GM18870 (cell line): ENCODE data around the gene RFLNA.
A peak's percentile ranks its signal among the peaks of the same experiment; 100 is the strongest.

Source experiments
- ATAC-seq: cut with Tn5 transposase; IDR thresholded peaks from one replicate; pipeline ENCODE4 v1.9.1; 2021; ENCODE audit warnings: moderate library complexity; ENCODE audit not compliant: unreplicated experiment

The RFLNA gene, protein sequence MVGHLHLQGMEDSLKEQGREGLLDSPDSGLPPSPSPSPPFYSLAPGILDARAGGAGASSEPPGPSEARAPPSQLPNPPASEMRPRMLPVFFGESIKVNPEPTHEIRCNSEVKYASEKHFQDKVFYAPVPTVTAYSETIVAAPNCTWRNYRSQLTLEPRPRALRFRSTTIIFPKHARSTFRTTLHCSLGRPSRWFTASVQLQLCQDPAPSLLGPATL

DNA sequence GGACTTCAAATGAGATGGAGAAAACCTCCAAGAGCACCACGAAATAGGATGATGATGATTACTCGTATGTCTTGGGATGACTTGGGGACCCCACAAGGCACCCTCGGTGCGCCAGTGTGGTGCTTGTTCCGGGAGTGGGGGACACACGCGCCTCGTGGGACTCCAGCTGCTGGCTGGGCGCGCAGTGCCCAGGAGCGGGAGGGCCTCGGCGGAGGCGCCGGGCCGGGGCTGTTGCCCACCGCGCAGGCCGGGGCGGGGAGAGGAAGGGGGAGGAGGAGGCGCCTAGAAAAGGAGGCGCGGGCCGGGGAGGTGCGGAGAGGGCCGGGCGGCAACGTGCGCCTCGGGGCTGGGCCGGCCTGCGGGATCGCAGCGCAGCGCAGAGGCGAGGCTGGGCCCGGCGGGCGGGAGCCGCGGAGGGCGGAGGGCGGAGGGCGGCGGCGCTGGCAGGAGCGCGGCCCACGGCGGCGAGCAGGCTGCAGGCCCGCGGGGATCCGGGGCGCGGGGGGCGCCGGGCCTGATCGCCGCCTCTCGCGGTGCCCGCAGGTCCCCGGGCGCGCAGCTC lies at the start of gene RFLNA:
RFLNA (plus strand) TSS at position 314 of the 562 bp plus-strand sequence. CDS start 337 bp downstream, outside the sequence.
- no peak for ATAC-seq

DNA sequence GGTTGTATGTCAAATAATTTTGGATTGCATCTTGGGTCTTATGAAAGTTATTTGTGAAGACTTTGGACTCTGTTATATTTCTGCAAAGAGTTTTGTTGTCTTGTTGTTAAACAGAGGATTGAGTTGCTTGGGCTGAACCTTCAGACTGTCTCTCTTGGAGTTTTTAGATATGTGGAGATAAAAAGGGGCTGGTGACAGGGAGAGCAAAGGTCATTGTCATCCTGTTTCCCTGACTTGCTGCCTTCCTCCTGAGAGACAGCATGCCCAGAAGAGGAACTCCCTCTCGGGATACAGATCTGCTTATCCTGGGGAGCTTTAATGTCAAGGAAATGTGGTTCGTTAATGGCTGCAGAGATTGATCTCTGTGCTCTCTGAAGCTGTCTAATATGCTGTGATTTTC lies 47.6 kb upstream of the RFLNA start:
- ATAC-seq: no peak

DNA sequence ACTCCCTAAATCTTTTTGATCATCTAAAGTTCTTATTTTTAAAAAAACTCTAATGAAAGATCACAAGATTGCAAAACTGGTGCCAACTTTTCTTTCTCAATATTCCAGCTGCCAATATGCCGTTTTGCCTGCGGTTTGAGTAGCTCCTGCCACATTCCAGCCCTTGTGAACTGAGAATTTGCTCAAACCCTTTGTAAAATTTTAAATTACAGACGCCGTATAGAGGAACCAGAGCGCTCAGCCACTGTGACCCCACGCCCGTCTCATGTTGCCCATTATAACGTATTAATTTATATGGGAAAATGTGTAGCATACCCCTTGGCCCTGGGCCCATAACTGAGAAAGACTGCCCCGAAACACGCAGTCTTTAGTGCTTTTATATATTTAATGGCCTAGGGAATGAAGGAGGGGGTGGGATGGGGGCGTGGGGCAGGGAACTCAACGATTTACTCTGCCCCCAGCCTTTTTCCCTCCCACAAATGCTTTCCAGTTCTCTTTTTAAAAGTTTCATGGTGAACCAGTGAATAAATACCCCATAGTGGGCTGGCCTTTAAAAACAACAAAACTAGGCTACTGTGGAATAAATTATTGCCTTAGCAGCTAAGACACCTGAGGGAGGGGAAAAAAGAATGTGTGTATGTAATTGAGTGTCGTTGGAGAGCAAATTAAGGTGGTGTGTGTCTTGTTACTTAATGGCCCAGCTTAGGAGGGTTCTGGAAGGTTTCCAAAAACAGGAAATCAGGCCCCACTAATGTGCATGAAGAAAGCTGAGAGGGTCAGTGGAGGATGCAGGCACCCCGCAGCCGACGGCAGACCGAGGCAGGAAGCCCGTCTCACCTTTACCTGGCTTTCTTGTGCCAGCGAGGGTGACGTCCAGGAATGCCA lies 45.7 kb upstream of the RFLNA start:
- no peak for ATAC-seq

DNA sequence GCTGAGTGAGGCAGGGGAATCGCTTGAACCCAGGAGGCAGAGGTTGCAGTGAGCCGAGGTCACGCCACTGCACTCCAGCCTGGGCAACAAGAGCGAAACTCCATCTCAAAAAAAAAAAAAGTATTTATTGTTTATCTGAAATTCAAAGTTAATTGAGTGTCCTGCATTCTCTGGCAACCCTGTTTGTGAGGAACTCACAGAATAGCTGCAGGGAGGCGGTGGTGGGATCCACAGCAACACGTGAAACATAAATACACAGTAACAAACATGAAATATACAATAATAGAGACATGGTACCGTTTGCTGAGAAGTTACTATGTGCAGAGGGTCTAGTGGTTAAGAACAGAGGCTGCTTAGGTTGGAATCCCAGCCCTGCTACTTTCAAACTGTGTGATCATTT lies 43.7 kb upstream of the RFLNA start:
- ATAC-seq: no peak

DNA sequence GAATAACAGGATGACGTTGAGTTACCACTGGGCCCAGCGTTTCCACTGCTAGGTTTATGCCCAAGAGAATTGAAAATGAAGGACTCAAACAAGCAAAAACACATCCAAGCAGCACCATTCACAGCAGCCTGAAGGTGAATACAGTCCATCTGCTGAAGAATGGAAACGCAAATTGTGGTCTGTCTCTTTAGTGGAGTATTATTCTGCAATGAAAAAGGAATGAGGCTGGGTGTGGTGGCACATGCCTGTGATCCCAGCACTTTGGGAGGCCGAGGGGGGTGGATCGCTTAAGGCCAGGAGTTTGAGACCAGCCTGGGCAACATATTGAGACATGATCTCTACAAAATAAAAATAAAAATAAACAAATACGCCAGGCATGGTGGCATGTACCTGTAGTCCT lies 41.9 kb upstream of the RFLNA start:
- no peak for ATAC-seq

DNA sequence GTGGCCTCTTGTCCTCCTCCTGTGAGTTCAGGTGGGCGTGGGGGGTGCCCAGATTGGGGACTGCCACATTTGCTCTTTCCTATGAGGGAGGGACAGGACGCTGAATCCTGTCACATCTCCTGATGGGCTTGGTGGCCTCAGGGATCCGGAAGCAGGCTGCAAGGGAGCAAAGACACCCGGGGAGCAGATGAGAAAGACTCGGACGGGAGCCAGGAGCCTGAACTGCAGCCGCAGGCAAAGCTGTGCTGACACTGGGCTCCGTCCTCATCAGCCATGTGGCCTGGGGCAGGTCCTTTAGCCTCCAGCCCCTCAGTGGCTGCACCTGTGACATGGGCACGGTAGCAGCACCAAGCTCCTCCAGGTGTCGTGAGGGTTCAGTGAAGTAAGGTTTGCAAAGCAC lies 40.8 kb upstream of the RFLNA start:
- ATAC-seq: no peak

DNA sequence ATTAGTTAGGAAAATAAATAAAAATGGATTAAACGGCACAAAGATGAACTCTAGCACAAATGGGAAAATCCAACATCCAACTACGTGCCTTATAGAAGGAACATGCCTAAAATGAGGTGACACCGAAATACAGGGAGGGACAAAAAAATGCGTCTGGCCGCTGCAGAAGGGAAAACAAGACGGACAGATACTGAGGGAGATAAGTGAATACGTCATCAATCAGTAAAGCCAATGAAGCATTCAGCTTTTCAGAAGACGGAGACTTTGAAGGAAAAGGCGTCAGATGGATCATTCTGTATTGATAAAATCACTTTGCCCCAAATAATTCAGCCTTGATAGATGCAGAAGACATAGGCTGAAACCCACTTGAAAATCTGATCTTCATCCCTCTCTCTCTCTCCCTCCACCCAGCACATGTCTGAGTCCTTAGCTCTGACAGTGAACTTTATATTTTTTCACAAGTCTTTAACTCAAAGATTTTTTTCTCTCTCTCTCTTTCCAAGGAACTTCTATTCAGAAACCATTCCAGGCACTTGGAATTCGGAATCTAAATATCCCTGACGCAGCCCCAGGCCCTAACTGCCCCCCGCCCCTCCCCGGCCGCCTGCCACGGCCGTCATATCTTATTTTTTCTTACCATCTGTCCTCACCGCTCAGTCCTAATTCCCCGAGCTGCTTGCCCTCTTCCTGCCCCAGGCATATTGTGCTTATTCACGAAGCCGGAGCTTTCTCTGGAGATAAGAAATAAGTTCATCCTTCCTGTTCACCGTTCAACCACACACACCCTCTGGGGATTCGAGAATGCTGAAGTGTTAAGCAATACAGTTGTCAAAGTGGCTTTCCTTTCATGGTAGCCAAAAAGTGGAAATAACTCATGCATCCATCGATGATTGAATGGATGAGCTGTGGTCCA lies 35.5 kb upstream of the RFLNA start:
- no peak for ATAC-seq

DNA sequence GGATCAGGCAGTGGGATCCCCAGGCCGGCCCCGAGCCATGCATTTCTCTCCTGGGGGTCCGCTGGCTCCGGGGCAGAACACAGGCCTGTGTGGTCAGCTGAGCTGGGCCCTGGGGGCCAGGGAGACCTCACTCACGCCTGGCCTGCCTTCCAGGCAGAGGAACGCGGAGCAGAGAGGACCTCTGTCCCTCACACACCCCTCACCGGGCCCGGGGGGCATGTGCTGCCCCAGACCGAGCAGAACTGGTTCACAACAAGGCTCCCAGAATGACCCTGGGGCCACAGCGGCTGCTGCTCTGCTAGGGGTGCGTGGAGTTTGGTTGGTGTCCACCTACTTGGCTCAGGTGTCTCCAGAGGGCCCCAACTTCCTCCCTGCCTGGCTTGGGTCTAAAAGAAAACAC lies 33.0 kb upstream of the RFLNA start:
- ATAC-seq: no peak

DNA sequence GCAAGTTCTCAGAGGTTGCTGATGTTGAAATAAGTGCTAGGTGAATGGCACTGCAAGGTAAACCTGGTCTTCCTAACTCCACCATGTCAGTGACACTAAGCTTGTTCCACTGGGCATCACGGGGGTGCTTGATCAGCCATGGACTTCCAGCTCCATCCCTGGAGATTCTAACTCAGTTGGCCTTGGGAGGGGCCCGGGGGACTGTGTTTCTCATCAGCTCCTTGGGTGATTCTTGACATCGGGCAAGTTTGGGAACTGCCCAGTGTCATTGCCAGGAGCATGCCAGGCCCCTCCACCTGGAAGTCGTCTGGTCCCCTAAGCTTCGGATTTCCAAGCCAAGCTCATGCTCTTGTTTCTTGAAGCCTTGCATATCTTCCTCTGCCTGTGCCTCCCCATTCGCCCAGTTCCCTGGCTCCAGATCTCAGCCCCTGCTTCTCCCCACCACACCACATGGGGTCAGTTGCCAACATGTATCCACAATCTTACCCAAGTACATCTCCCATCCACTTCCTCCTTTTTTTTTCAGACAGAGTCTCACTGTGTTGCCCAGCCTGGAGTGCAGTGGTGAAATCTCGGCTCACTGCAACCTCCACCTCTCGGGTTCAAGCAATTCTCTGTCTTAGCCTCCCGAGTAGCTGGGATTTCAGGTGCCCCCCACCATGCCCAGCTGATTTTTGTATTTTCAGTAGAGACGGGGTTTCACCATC lies 30.7 kb upstream of the RFLNA start:
- ATAC-seq: no peak

DNA sequence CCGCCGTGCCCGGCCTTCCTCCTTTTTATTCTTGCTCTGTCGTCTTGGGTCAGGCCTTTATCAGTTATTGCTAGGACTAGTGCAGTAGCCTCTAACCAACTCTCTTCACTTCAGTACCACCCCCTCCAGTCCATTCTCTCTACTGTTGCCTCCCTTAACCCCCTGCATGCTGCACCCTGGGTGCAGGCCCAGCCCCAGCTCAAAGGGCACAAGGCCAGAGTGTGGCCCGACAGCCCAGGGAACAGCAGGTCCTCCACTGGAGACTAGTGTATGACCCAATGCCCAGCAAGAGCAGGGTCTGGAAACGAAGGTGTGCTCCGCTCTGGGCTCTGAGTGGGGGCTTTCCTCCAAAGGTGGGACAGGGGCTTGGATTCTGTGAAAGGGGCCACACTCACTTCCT lies 30.0 kb upstream of the RFLNA start:
- ATAC-seq: no peak

DNA sequence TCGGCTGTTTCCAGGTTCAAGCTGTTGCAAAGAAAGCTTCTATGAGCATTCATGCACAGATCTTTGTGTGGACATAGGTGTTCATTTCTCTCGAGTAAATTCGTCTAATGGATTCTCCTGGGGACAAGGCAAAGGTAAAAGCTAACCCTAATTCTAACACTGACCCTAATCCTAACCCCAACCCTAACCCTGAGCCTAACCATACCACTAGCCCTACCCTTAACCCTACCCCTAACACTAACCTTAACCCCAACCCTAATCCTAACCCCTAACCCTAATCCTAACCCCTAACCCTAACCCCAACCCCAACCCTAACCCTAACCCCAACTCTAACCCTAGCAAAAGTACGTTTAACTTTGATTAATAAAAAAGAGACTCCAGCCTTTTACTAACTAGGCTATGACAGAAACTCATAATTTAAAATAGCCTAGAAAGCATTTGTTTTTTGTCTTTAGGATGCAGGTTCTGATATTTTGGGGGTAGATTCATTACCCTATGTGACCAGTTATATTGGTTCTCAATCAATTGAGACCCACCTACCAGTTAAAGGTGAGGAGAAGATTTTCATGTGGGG lies 27.6 kb upstream of the RFLNA start:
- no peak for ATAC-seq

DNA sequence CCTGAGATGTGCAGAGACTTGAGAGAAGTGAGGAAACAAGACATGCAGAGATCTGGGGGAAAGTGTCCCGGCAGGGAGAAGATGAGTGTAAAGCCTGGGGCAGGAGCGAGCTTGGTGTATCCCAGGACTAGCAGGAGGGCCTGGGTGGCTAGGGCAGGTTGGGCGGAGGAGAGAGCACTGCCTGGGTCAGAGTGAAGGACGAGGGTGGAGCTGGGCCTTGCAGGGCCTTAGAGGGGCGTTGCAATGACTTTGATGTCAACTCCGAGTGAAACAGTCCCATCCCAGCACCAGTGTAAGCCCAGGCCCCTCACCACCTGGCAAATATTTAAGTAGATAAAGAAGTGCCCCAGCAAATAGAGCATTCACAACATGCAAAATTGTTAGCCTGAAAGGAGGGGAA lies 24.2 kb upstream of the RFLNA start:
- no peak for ATAC-seq

DNA sequence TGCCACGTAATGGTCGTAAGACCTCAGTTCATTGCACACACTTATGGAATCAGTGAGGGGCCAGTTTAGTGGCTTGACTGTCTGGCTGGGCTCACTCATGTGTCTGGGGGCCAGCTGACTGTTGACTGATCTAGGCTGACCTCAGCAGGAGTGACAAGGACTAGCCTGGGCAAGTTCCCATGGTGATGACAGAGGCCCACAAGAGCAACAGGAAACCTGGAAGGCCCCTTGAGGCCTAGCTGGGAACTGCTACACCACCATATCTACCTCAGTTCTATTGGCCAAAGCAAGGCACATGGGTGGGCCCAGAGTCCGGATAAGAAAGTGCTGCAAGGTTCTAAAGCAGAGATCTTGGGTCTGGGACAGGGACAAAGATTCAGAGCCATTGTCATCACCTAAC lies 21.3 kb upstream of the RFLNA start:
- ATAC-seq: peak; percentile 65

DNA sequence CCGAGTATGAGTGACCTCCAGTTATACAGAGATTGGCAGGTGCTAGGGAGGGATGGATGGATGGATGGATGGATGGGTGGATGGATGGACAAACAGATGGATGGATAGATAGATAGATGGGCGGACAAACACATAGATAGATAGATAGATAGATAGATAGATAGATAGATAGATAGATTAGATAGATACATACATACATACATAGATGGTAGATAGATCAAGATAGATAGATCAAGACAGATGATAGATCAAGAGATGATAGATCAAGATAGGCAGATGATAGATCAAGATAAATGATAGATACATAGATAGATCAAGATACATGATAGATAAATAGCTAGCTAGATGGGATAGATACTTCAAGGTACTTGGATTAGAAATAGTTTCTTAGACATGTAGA lies 18.6 kb upstream of the RFLNA start:
- no peak for ATAC-seq

DNA sequence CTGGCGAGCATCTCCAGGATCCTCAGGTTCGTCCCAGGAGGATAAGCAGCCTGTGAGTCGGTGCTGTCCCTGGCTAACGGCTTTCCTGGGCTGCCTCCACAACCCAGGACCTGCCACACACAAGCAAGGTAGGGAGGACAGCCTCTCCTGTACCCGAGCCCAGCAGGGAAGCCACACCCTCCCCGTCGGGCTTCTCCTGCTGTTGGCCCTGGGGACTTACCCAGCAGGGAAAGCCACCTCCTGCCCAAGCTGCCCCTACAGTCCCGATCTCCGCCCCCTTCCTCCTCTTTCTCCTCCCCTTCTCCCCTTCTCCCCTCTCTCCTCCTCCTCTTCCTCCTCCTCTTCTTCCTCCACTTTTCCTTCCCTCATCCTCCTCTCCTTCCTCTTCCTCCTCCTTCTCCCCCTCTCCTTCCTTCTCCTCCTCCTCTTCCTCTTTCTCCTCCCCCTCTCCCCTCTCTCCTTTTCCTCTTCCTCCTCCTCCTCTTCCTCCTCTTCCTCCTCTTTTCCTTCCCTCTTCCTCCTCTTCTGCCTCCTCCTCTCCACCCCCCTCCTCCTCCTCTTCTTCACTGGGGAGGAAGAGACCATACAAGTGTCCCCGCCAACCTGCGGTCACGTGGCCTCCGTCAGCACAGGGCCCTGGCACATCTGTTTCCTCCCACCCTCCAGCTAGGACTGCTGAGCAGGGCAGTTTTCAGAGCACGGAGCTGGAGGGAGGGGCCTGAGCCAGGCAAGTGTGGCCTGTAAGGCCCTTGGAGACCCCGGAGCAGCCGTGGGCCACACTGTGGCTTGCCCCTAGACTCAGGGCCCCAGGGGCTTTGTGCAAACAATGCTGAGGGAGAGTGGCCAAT lies 17.3 kb upstream of the RFLNA start:
- no peak for ATAC-seq

DNA sequence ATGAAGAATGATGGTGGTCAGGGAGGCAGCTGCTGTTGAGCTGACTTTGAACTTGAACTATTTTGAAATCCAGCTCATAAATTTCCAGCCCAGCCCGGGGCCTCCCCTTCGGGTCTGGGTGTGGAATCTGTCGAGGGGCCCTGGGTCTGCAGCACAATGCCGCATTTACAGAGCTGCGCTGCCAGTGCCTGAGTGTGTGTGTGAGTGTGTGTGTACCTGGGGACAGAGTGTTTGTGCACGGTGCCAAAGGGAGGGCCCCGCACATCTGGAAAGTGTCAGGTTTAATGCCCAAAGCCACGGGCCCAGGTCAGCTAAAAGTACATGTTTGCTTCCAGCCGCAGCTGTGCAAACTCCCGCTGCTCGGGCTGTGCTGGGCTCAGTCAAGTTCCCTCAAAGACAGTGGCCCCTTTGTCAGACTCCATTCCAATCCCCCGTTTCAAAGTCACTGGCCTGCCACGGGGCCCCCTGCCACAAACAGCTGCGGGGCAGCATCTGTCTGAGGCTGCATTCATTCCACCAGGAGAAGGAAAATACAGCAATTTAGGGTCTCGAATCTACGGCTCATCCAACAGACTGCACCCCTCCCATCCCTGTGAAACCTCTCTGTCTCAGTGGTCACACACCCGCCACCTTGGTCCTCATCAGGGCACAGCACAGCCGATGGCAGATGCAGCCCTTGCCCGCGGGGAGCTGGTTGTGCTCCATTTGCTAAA lies 16.3 kb upstream of the RFLNA start:
- no peak for ATAC-seq

DNA sequence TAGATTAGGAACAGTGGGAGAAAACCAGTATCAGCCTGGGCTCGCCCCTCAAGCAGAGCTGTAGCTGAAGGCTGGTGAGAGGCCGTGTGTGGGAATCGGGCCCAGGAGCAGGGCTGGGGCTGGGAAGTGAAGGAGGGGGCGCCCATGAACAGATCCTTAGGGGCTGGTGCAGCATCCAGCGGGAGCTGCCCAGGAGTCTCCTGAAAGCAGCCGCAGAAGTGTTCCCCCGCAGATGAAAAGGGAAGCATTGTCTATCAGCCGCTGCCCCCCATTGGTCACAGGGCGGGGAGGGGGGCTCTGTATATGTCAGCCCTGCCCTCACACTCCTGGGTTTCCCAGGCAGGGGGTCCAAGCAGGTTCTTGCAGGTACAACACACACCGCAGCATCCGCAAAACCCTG lies 15.6 kb upstream of the RFLNA start:
- no peak for ATAC-seq

DNA sequence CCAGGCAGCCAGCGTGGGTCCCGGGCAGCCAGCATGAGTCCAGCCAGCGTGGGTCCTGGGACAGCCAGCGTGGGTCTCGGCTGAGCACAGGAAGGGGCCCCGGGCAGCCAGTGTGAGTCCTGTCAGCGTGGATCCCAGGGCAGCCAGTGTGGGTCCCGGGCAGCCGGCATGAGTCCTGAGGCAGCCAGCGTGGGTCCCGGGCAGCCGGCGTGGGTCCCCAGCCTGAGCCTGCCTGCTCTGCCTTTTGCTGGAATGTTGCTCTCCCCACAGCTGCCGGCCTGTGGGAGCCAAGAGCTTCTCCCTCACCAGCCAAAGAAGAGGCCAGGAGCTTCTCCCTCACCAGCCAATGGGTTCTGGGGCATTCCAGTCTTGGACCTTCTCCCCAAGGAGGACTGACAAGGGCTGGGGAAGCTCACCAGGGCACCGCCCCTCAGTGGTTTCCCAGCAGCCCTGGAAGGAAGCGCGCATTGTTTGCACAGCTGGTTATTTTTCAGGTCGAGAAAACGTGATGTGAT lies 15.0 kb upstream of the RFLNA start:
- no peak for ATAC-seq
